Fibroblast of the aortic adventitia (primary cell): Measurements from ENCODE around the gene SLC9A9. TPM values are rescaled to one million over a fixed set of nuclear protein-coding genes. Genes with fewer than 3 reads are reported as not detected.
A peak's percentile ranks its signal among the peaks of the same experiment; 100 is the strongest.

Experiments
- DNase-seq: peaks from one replicate; pipeline ENCODE4 v3.0.0-alpha.2; 2010; ENCODE audit warnings: low read depth
- H3K4me3 ChIP-seq: 2 replicates; pipeline ENCODE4 v1.5.1; 2011; ENCODE audit warnings: low read depth, mild to moderate bottlenecking, control low read depth, low read length, moderate library complexity
- CTCF ChIP-seq: IDR thresholded peaks from 2 replicates; pipeline ENCODE4 v1.5.1; 2011; ENCODE audit warnings: mild to moderate bottlenecking, low read length, control low read depth, inconsistent platforms; ENCODE audit not compliant: insufficient read depth
- total RNA-seq: library from RNA; depleted of rRNA; stranded (reverse); fragments of >200 nt; gene quantifications from 2 replicates; pipeline ENCODE4 v1.2.3, GENCODE V29; 2012; ENCODE audit warnings: low replicate concordance

Gene SLC9A9
- total RNA-seq, 1 donor, result 23.8 TPM

- TF ChIP-seq CTCF, result no peak
- no peak overlapping the region for H3K4me3 ChIP-seq
- DNase-seq, result no peak
Measured at GRCh38 chr3:143576568-143577270, 271.5 kb downstream of the SLC9A9 start.

GRCh38 chr3:143574933-143575332 lies 273.3 kb downstream of the SLC9A9 start:
- no peak for DNase-seq
- TF ChIP-seq CTCF, result no peak
- no peak overlapping the region for H3K4me3 ChIP-seq

GRCh38 chr3:143573610-143574303 lies 274.5 kb downstream of the SLC9A9 start:
- no peak for TF ChIP-seq CTCF
- no peak for DNase-seq
- H3K4me3 ChIP-seq, result no peak overlapping the region

- no peak for TF ChIP-seq CTCF
- H3K4me3 ChIP-seq, result no peak overlapping the region
- peak; percentile 48 for DNase-seq
Measured at GRCh38 chr3:143571548-143571947, 276.7 kb downstream of the SLC9A9 start.

GRCh38 chr3:143567823-143568222 lies 280.4 kb downstream of the SLC9A9 start:
- DNase-seq, result peak; percentile 3
- no peak overlapping the region for H3K4me3 ChIP-seq
- TF ChIP-seq CTCF, result no peak

GRCh38 chr3:143565951-143566350 lies 282.3 kb downstream of the SLC9A9 start:
- DNase-seq, result peak; percentile 68
- H3K4me3 ChIP-seq, result no peak overlapping the region
- TF ChIP-seq CTCF, result no peak

GRCh38 chr3:143563786-143564185 lies 284.5 kb downstream of the SLC9A9 start:
- no peak for TF ChIP-seq CTCF
- no peak overlapping the region for H3K4me3 ChIP-seq
- DNase-seq, result no peak
